ENCODE data around the gene SIRT5. TPM values are rescaled to one million over a fixed set of nuclear protein-coding genes. Genes with fewer than 3 reads are reported as not detected.

The SIRT5 gene
- total and polyA plus RNA-seq, 2 experiments from 2014 or later = 9.8 to 13.1 TPM

GRCh38 chr6:13638014-13638413 is 63.6 kb downstream of the SIRT5 start (continued):
- TF ChIP-seq, protein P1, sequence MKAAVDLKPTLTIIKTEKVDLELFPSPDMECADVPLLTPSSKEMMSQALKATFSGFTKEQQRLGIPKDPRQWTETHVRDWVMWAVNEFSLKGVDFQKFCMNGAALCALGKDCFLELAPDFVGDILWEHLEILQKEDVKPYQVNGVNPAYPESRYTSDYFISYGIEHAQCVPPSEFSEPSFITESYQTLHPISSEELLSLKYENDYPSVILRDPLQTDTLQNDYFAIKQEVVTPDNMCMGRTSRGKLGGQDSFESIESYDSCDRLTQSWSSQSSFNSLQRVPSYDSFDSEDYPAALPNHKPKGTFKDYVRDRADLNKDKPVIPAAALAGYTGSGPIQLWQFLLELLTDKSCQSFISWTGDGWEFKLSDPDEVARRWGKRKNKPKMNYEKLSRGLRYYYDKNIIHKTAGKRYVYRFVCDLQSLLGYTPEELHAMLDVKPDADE (IDR thresholded peaks at IDR 0.05) = no peak
- TF ChIP-seq ZNF331 (CRISPR knock-in tag; IDR thresholded peaks at IDR 0.05; ENCODE audit: low read depth) (no peak), ZNF114 (CRISPR knock-in tag; IDR thresholded peaks at IDR 0.05) (no peak), CREB1 (CRISPR knock-in tag; IDR thresholded peaks at IDR 0.05; ENCODE audit: low read depth) (no peak), NANOG (IDR thresholded peaks at IDR 0.05; ENCODE audit: borderline replicate concordance) (no peak)

DNA sequence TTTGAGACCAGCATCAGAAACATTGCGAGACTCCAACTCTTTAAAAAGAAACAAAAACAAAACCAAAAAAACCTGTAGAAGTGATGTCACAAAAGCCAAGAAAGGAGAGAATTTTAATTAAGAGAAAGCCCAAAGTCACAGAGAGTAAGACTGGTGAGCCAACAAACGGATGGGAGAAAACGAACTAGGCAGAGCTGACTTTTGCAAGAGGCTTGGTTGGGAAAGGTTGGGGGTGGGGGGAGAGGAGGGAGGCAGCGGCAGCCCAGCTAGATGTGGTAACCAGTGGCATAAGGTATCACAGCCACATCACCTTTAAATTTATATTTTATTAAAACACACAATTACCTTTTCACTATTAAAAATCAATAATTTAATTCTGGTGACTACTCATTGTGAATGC is 64.2 kb downstream of the SIRT5 start:
- H3K27me3 Mint-ChIP-seq (ENCODE audit: insufficient read depth, low read depth, poor library complexity) = peaks cover 6% of the 10 kb centered on the region

GRCh38 chr6:13641315-13641714 is 66.9 kb downstream of the SIRT5 start:
- H3K36me3 Mint-ChIP-seq (ENCODE audit: low read depth) = peaks cover 10% of the 10 kb centered on the region; the same call in 2 of the 3 replicates
- Histone ChIP-seq H2AFZ (no peak overlapping the region), H3K36me3 (ENCODE audit: insufficient read depth) (no peaks in the 10 kb centered on the region), H3K27ac (ENCODE audit: low read depth) (no peak overlapping the region), H3K27me3 (ENCODE audit: insufficient read depth) (no peaks in the 10 kb centered on the region), H3K9me2 (ENCODE audit: insufficient read depth) (no peaks in the 10 kb centered on the region), H3F3A (replicated peaks; ENCODE audit: low read depth) (no peaks in the 10 kb centered on the region), H3K79me2 (replicated peaks; ENCODE audit: insufficient read depth) (no peaks in the 10 kb centered on the region), H4K20me1 (replicated peaks; ENCODE audit: insufficient read depth) (no peaks in the 10 kb centered on the region), H3K4me3 (no peak overlapping the region), H3K4me1 (ENCODE audit: insufficient read depth) (peaks cover 44% of the 10 kb centered on the region), H3K4me2 (no peak overlapping the region)
- no peaks in the 10 kb centered on the region for H3K9me3 Mint-ChIP-seq
- H3K27ac Mint-ChIP-seq = no peak overlapping the region
- DNase-seq (ENCODE audit: low spot score) (no peak), ATAC-seq (no peak)
- H3K4me1 Mint-ChIP-seq = peaks cover 35% of the 10 kb centered on the region
- H3K4me3 Mint-ChIP-seq = no peak overlapping the region
- peaks cover 5% of the 10 kb centered on the region for H3K27me3 Mint-ChIP-seq (ENCODE audit: insufficient read depth, low read depth, poor library complexity)
- TF ChIP-seq, protein P1 (IDR thresholded peaks at IDR 0.05) = no peak
- TF ChIP-seq POLR2AphosphoS5 (IDR thresholded peaks at IDR 0.05; ENCODE audit: low read depth) (no peak), CREB1 (CRISPR knock-in tag; IDR thresholded peaks at IDR 0.05; ENCODE audit: low read depth) (no peak), JUNB (IDR thresholded peaks at IDR 0.05; ENCODE audit: unreplicated experiment) (no peak), EZH2 (IDR thresholded peaks at IDR 0.05; ENCODE audit: low read depth, unreplicated experiment) (no peak), ZNF114 (CRISPR knock-in tag; IDR thresholded peaks at IDR 0.05) (no peak)

More for the DNA sequence above, 64.2 kb downstream of the SIRT5 start:
- Histone ChIP-seq H3K79me2 (replicated peaks; ENCODE audit: insufficient read depth) (no peaks in the 10 kb centered on the region), H4K20me1 (replicated peaks; ENCODE audit: insufficient read depth) (no peaks in the 10 kb centered on the region), H3K27me3 (ENCODE audit: insufficient read depth) (no peaks in the 10 kb centered on the region), H3K9me2 (ENCODE audit: insufficient read depth) (no peaks in the 10 kb centered on the region), H3K36me3 (ENCODE audit: insufficient read depth) (no peaks in the 10 kb centered on the region), H3K4me2 (no peak overlapping the region), H2AFZ (no peak overlapping the region), H3K4me3 (no peak overlapping the region), H3K4me1 (ENCODE audit: insufficient read depth) (peaks cover 54% of the 10 kb centered on the region), H3K27ac (ENCODE audit: low read depth) (no peak overlapping the region), H3F3A (replicated peaks; ENCODE audit: low read depth) (no peaks in the 10 kb centered on the region)
- DNase-seq (ENCODE audit: low spot score) (no peak), ATAC-seq (no peak)
- TF ChIP-seq, protein P2, sequence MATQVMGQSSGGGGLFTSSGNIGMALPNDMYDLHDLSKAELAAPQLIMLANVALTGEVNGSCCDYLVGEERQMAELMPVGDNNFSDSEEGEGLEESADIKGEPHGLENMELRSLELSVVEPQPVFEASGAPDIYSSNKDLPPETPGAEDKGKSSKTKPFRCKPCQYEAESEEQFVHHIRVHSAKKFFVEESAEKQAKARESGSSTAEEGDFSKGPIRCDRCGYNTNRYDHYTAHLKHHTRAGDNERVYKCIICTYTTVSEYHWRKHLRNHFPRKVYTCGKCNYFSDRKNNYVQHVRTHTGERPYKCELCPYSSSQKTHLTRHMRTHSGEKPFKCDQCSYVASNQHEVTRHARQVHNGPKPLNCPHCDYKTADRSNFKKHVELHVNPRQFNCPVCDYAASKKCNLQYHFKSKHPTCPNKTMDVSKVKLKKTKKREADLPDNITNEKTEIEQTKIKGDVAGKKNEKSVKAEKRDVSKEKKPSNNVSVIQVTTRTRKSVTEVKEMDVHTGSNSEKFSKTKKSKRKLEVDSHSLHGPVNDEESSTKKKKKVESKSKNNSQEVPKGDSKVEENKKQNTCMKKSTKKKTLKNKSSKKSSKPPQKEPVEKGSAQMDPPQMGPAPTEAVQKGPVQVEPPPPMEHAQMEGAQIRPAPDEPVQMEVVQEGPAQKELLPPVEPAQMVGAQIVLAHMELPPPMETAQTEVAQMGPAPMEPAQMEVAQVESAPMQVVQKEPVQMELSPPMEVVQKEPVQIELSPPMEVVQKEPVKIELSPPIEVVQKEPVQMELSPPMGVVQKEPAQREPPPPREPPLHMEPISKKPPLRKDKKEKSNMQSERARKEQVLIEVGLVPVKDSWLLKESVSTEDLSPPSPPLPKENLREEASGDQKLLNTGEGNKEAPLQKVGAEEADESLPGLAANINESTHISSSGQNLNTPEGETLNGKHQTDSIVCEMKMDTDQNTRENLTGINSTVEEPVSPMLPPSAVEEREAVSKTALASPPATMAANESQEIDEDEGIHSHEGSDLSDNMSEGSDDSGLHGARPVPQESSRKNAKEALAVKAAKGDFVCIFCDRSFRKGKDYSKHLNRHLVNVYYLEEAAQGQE (IDR thresholded peaks at IDR 0.05; ENCODE audit: unreplicated experiment) = no peak
- peak overlapping the region; percentile 10; the same call in 1 of the 3 replicates for H3K4me3 Mint-ChIP-seq
- H3K4me1 Mint-ChIP-seq = peaks cover 53% of the 10 kb centered on the region
- no peaks in the 10 kb centered on the region for H3K9me3 Mint-ChIP-seq
- peak overlapping the region; percentile 89 for H3K27ac Mint-ChIP-seq
- H3K36me3 Mint-ChIP-seq (ENCODE audit: low read depth) = peaks cover 13% of the 10 kb centered on the region; the same call in 2 of the 3 replicates

Measured in GM23338 (cell line).